HG02981 (cell line): ENCODE data around the gene RSAD2.

Experiments used
- ATAC-seq: cut with Tn5 transposase; IDR thresholded peaks from one replicate; pipeline ENCODE4 v1.9.1; 2021; ENCODE audit warnings: mild to moderate bottlenecking, moderate library complexity; ENCODE audit not compliant: unreplicated experiment

The RSAD2 gene

DNA sequence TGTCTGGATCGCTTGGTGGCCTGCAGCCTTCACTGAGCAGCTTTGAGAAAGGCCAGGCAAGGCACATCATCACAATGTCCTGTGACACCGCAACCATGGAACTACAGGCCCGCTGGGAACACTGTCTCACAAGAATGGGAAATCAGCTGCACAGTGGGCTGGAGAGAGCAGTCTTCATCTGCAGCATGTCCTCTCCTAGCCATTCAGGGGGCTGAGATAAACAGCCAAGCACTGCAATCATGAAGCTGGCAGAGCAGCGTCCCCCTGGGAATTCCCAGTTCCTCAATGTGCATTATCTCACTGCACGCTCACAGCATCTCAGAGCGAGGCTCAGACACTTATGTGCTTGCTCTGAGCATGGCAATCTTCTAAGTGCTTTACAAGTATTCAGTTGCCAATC lies 13.8 kb upstream of the RSAD2 start:
- no peak for ATAC-seq

GRCh38 chr2:6864231-6864754 lies 13.3 kb upstream of the RSAD2 start:
- ATAC-seq = no peak

DNA sequence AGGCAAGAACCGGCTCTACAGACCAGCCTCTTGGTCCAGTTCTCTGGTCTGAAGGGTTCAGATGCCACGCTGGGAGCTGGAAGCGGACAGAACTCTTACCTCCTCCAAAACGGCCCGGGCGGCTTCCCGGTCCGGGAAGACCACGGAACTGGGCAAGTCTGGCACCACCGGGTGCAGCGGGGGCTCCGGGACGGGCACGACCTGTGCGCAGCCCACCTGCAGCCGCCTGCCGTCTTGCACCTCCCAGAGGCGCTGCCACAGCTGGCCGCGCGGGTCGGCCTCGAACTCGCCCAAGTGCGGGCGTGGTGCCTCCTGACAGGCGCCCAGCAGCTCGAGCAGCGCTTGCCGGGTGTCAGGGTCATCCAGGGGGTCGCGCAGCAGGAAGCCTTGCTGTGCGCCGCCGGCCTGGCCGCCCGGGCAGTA lies 12.6 kb upstream of the RSAD2 start:
- ATAC-seq = no peak

DNA sequence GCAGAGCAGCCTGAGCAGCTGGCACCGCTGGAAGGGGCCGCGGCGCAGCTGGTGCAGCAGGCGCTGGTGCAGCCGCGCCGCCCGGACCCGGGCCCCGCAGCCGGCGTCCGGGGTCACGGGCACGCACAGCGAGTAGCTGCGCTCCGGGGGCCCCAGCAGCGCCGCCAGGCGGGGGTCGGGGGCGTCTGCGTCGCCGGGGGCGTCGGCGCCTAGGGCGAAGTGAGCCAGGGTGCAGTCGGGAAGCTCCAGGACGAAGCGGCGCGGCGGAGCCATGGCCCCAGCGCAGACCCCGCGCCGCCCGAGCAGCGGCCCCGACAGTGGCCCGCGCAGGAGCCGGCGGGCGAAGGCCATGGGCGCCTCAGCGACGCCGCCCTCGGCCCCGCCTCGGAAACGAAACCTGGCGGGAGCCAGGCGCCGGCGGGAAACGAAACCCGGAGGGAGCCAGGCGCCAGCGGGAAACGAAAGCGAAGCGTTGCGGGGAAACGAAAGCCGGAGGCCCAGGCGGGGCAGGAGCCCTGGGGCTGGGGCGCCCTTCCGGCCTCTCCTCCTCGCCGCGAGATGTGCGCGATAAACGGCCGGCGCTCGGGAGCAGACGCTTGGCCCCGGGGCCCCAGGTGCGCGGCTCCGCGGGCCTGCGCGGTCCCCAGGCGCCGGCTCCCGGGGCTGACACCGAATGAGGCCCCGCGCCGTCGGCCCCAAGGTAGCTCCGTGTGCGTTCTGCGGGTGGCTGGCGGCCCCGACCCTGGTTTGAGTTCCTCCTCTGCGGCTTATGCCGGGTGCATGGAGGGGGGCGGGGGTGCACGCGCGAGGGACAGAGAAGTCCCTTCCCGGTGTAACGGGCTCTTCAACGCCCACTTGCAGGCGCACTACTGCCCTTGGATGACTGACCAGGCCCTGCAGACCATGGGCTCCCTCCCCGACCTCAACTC lies 12.0 kb upstream of the RSAD2 start, which contains the start of gene CMPK2:
Gene CMPK2, minus strand, starts transcription at position 562 of the 929 bp plus-strand sequence. Its CDS starts 211 bp downstream, at position 351.
- ATAC-seq = peak; percentile 76

DNA sequence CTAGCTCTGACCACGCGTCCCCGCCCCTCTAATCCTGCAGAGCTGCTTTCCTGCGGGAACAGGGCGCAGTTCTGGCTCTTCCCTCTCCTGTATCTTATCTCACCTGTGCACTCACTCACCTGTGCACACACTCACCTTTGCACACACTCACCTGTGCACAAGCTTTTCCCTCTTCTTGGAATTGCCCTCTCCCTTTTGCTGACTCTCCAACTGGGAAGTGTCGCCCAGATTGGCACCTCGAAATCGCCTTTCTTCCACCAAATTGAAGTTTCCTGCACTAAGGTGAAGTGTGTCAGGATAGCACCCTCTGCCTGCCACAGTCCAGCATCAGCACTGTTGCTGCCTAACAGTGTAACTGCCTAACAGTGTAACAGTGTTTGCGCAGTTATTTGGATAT lies 11.3 kb upstream of the RSAD2 start:
- peak; percentile 39 for ATAC-seq

GRCh38 chr2:6866982-6867381 lies 10.6 kb upstream of the RSAD2 start:
- no peak for ATAC-seq

DNA sequence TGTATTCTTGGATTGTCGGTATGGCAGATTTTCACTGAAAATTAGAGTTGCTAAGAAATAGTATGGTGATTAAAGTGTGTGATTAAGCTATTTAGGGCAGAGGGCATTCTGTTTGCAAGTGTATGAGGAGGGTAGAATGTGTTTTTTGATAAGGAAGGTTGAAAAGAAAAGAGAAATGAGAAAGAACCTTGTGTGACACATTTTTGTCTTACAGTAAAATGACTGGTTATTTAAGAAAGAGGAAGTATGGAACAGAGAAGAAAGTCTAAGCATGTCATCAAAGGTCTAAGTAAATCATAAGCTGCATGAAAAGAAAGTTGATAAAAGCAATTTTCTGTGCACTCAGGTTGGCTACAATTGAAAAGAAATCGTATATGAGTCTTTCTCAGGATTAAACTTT lies 5.2 kb upstream of the RSAD2 start:
- ATAC-seq = peak; percentile 70

DNA sequence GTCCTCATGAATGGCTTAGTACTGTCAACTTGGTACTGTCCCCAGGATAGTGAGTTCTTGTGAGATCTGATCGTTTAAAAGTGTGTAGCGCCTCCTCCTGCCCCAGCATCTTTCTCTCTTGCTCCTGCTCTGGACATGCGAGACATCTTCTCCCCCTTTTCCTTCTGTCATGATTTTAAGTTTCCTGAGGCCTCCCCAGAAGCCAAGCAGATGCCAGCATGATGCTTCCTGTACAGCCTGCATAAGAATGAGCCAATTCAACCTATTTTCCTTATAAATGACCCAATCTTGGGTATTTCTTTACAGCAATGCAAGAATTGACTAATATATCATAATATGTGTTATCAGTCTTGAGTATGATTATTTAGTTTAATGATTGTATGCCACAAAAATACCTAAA lies 3.5 kb upstream of the RSAD2 start:
- no peak for ATAC-seq

- no peak for ATAC-seq
Observed at GRCh38 chr2:6876309-6876708, 1.3 kb upstream of the RSAD2 start.

DNA sequence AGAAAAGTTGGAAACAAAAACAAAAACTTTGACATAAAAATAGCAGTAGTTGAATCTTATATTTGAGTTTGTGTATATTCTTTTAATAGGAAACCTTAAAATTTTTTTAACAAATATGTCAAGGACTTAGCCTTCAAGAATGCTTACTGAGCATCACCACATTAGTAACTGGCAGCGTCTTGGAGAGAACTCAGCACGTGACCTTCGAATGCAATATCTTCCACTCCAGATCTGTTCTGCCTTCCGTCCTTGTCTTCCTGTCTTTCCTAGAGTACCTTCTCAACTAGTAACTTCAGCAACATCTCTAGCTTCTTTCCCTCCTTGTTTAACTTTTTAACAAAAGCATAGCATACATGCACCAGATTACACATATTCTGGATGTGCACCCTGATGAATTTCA lies 972 bp downstream of the RSAD2 start:
- no peak for ATAC-seq

DNA sequence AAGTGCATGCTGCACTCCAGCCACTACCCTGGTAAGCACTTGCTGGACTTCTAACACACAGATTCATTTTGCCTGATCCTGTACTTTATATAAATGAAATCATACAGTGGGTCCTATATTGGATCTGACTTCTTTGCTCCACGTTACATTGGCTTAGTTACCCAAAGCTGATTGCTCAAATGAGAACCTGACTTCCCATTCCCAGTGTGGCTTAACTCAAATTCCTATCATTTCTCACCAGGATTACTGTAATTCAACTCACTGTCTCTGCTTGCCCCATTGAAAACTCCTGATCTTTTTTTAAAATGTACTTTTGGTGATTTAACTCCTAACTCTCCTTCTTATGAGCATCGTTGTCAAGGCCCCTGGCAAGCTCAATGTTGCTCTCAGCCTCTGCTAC lies 1.4 kb downstream of the RSAD2 start:
- ATAC-seq = no peak

DNA sequence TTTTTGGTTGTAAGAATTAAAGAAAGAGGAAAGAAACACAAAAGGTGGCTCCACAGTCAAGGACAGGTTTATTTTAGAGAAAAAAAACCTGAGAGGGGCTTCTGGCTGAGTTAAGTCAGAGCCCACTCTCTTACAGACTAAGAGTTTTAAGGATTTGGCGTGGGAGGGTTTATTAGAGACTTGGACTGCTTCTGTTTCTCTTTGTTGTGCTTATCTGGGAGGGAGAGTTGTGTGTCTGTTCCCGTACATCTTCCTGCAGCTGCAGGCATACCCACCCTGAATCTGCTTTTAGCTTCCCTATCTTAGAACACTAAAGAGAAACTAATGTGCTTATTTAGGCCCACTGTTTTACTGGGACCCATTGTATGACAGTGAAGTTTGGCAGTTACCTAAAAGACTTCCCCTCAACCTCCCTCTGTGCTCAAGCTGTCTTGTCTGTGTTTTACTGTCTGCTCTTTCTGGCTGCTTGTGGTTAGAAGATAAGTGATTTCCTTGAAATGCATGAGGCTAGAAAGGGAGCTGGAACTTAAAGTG lies 2.7 kb downstream of the RSAD2 start:
- no peak for ATAC-seq

- ATAC-seq = no peak
Observed at GRCh38 chr2:6881046-6881445, 3.5 kb downstream of the RSAD2 start.

- ATAC-seq = no peak
Observed at GRCh38 chr2:6881516-6881915, 3.9 kb downstream of the RSAD2 start.

DNA sequence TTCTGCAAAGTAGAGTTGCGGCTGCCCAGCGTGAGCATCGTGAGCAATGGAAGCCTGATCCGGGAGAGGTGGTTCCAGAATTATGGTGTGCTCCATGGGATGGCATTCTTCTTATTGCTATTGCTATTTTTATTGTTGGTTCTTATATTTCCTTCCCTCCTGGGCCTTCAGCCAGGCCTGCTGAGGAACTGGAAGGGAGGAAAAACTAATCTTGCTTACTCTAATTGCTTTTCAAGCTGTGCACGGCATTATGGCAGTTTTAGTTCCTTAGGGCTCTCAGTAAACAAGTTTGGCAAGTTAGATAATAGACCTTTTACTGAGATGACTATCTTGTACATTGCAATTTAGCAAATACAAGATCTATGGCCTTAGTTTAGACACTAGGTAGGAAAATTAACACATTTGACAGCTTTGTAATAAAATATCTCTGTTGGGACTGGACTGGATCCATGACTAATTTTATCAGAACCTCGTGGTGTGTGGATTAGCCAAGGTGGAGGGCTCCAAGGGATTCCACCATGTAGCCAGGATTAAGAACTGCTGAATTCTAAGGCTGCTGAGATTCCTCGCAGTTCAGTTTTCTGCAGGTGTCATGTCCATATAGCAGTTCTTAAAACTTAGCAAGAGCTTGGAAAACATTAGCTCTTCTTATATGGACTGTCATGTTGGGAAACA lies 6.0 kb downstream of the RSAD2 start:
- no peak for ATAC-seq

GRCh38 chr2:6885551-6885950 lies 8.0 kb downstream of the RSAD2 start:
- ATAC-seq = no peak

- ATAC-seq = no peak
Observed at GRCh38 chr2:6885968-6886367, 8.4 kb downstream of the RSAD2 start.

DNA sequence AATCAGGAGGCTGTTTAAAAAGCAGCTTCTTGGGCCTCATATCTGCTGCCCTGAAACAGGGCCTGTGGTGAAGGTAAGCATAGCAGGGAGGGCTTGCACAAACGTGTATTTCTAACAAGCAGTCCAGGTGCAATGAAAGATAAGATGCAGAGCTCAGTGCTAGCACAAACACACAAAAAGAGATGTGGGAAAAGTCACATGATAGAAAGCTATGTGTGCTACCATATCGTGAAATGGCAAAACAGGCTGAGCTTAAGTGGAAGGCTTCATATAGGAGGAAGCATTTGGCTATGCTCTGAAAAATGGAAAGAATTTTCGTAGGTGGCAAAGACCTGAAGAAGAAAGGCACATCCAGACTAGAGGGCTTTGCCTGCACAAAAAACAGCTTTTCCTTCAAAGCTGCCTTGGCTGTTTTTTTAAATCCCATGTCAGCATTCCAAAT lies 10.2 kb downstream of the RSAD2 start:
- no peak for ATAC-seq

DNA sequence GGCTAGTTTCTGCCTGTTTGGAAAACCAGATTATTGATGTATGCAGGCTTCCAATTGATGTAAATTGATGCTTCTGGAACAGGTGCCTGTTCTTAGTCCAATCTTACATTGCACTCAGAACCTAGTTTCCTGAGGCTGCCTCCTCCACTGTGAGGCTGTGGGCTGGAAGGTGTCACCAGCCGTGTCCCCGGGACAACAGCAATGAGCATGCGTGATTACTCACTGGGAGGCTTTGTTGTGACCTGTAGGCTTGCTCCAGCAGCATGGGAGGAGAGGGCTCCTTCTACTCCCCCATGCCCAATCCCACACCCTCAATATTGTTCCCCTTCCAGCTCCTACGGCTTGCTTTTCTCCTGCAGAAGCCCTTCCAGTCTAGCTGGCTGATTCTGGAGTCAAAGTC lies 11.1 kb downstream of the RSAD2 start:
- ATAC-seq = no peak

GRCh38 chr2:6893876-6894482 lies 16.4 kb downstream of the RSAD2 start:
- ATAC-seq = no peak
